ENCODE data around the gene PRR12. TPM values are rescaled to one million over a fixed set of nuclear protein-coding genes. Genes with fewer than 3 reads are reported as not detected.

The PRR12 gene
- polyA plus RNA-seq, 1 donor (not counting 4 experiments of a cell fraction or from before 2014, with no cell fraction given): 0.35 TPM

GRCh38 chr19:49556412-49557398 is 34.3 kb upstream of the PRR12 start:
- no peak overlapping the region for H3K4me3 ChIP-seq (ENCODE audit: control insufficient read depth in 2 of 3, extremely low read depth in 1 of 3, insufficient read depth in 2 of 3, low read depth in 1 of 3, low read length in 3 of 3)
- H3K27me3 ChIP-seq (ENCODE audit: control insufficient read depth, extremely low read depth, insufficient read depth, low read length): no peaks in the 10 kb centered on the region
- no peak overlapping the region for H3K9ac ChIP-seq (ENCODE audit: control insufficient read depth, extremely low read depth, insufficient read depth, low read length)
- H3K4me1 ChIP-seq (ENCODE audit: control insufficient read depth, extremely low read depth, insufficient read depth, low read length): peaks cover 15% of the 10 kb centered on the region
- no peaks in the 10 kb centered on the region for H4K20me1 ChIP-seq (ENCODE audit: control insufficient read depth, extremely low read depth, insufficient read depth, low read length)
- no peak overlapping the region for H3K27ac ChIP-seq (ENCODE audit: control insufficient read depth, insufficient read depth, low read length)
- no peak for DNase-seq (ENCODE audit: low read depth, low spot score)
- TF ChIP-seq EZH2 (IDR thresholded peaks at IDR 0.05; ENCODE audit: low read length) (no peak), CTCF (optimal IDR thresholded peaks at IDR 0.05 in 1 of 3, IDR thresholded peaks at IDR 0.05 in 1 of 3, conservative IDR thresholded peaks at IDR 0.05 in 1 of 3; ENCODE audit: extremely low read depth in 1 of 3, insufficient read depth in 2 of 3, low read length in 3 of 3) (no peak)
- no peaks in the 10 kb centered on the region for H3K79me2 ChIP-seq (ENCODE audit: control insufficient read depth, insufficient read depth, low read length)
- H3K36me3 ChIP-seq (ENCODE audit: control insufficient read depth in 2 of 2, extremely low read depth in 1 of 2, insufficient read depth in 2 of 2, low read length in 2 of 2): peaks cover 25 to 26% of the 10 kb centered on the region in 2 experiments
- no peaks in the 10 kb centered on the region for H3K9me3 ChIP-seq (ENCODE audit: control insufficient read depth, low read depth, low read length)
- H2AFZ ChIP-seq (ENCODE audit: control insufficient read depth, low read length): no peak overlapping the region
- no peaks in the 10 kb centered on the region for H3K9me1 ChIP-seq (ENCODE audit: control insufficient read depth, extremely low read depth, insufficient read depth, low read length)
- dilution Hi-C loops (cut with MboI; ENCODE audit: extremely low pct_ligation_motif_present, low sequenced_read_pairs): no loop called here
- no peak overlapping the region for H3K4me2 ChIP-seq (ENCODE audit: control insufficient read depth, extremely low read depth, insufficient read depth, low read depth, low read length)
- FAIRE-seq: no peak

- Histone ChIP-seq H3K36me3 (ENCODE audit: control insufficient read depth in 2 of 2, extremely low read depth in 1 of 2, insufficient read depth in 2 of 2, low read length in 2 of 2) (peaks cover 25 to 26% of the 10 kb centered on the region in 2 experiments), H3K27me3 (ENCODE audit: control insufficient read depth, extremely low read depth, insufficient read depth, low read length) (no peaks in the 10 kb centered on the region), H2AFZ (ENCODE audit: control insufficient read depth, low read length) (no peak overlapping the region), H3K9me3 (ENCODE audit: control insufficient read depth, low read depth, low read length) (no peaks in the 10 kb centered on the region), H4K20me1 (ENCODE audit: control insufficient read depth, extremely low read depth, insufficient read depth, low read length) (no peaks in the 10 kb centered on the region), H3K79me2 (ENCODE audit: control insufficient read depth, insufficient read depth, low read length) (no peaks in the 10 kb centered on the region), H3K9ac (ENCODE audit: control insufficient read depth, extremely low read depth, insufficient read depth, low read length) (no peak overlapping the region), H3K4me1 (ENCODE audit: control insufficient read depth, extremely low read depth, insufficient read depth, low read length) (peaks cover 15% of the 10 kb centered on the region), H3K9me1 (ENCODE audit: control insufficient read depth, extremely low read depth, insufficient read depth, low read length) (no peaks in the 10 kb centered on the region), H3K4me3 (ENCODE audit: control insufficient read depth in 2 of 3, extremely low read depth in 1 of 3, insufficient read depth in 2 of 3, low read depth in 1 of 3, low read length in 3 of 3) (no peak overlapping the region), H3K4me2 (ENCODE audit: control insufficient read depth, extremely low read depth, insufficient read depth, low read depth, low read length) (no peak overlapping the region), H3K27ac (ENCODE audit: control insufficient read depth, insufficient read depth, low read length) (no peak overlapping the region)
- TF ChIP-seq CTCF (optimal IDR thresholded peaks at IDR 0.05 in 1 of 3, IDR thresholded peaks at IDR 0.05 in 1 of 3, conservative IDR thresholded peaks at IDR 0.05 in 1 of 3; ENCODE audit: extremely low read depth in 1 of 3, insufficient read depth in 2 of 3, low read length in 3 of 3) (no peak), EZH2 (IDR thresholded peaks at IDR 0.05; ENCODE audit: low read length) (no peak)
- dilution Hi-C loops (cut with MboI; ENCODE audit: extremely low pct_ligation_motif_present, low sequenced_read_pairs): no loop called here
- no peak for FAIRE-seq
- no peak for DNase-seq (ENCODE audit: low read depth, low spot score)
These were observed 33.2 kb upstream of the PRR12 start for GRCh38 chr19:49557641-49558325.

All from keratinocyte (primary cell).